ENCODE results near the gene KRT6A. TPM values are rescaled to one million over a fixed set of nuclear protein-coding genes. Genes with fewer than 3 reads are reported as not detected.

KRT6A gene
- total and polyA plus RNA-seq, 2 donors (not counting 1 experiment from before 2014, with no cell fraction given), result not detected

- peaks cover 3% of the 10 kb centered on the region for H3K27me3 Mint-ChIP-seq
- no peaks in the 10 kb centered on the region for H3K36me3 ChIP-seq (replicated peaks in 1 of 2; ENCODE audit: control extremely low read depth in 1 of 2, control insufficient read depth in 1 of 2, extremely low read depth in 1 of 2, insufficient read depth in 2 of 2, low read length in 1 of 2)
- H3K4me3 ChIP-seq (ENCODE audit: control extremely low read depth in 1 of 5, extremely low read depth in 1 of 5, insufficient read depth in 1 of 5, low read depth in 2 of 5, low read length in 4 of 5), result no peak overlapping the region
- no peak overlapping the region for H3K9ac ChIP-seq (ENCODE audit: low read length)
- no peaks in the 10 kb centered on the region for H3K79me2 ChIP-seq (ENCODE audit: control insufficient read depth, insufficient read depth, low read length)
- intact Hi-C loops (cut with micrococcal nuclease), result no loop called here
- POLR2A ChIA-PET, result no interaction called here
- H3K4me1 ChIP-seq (ENCODE audit: control insufficient read depth in 2 of 2, insufficient read depth in 2 of 2, low read length in 2 of 2), result no peaks in the 10 kb centered on the region
- no peak for DNase-seq
- H3K9me3 ChIP-seq (ENCODE audit: control extremely low read depth in 1 of 3, control insufficient read depth in 2 of 3, insufficient read depth in 1 of 3, low read length in 2 of 3), result no peaks in the 10 kb centered on the region
- H3K27ac ChIP-seq (ENCODE audit: low read length in 2 of 2), result no peak overlapping the region
- H3K4me2 ChIP-seq (replicated peaks; ENCODE audit: low read depth, low read length, poor library complexity, severe bottlenecking), result no peak overlapping the region
- no peaks in the 10 kb centered on the region for H3K9me3 Mint-ChIP-seq (ENCODE audit: insufficient read depth)
- no peak for ATAC-seq (ENCODE audit: low read depth)
- no peak overlapping the region for H2AFZ ChIP-seq (ENCODE audit: insufficient read depth, low read depth, low read length, poor library complexity, severe bottlenecking)
- no peak for TF ChIP-seq CTCF (IDR thresholded peaks at IDR 0.05)
- no peak for TF ChIP-seq EZH2 (IDR thresholded peaks at IDR 0.05; ENCODE audit: borderline replicate concordance, insufficient read depth, low read depth, low read length, poor library complexity, severe bottlenecking)
- CTCF ChIA-PET, result no interaction called here
- 84% methylated on average over 9 of the region's 10 CpGs for WGBS (ENCODE audit: insufficient coverage)
- no peaks in the 10 kb centered on the region for H3K27me3 ChIP-seq (replicated peaks in 1 of 4; ENCODE audit: control extremely low read depth in 1 of 4, control insufficient read depth in 3 of 4, insufficient read depth in 4 of 4, low read length in 3 of 4)
- H4K20me1 ChIP-seq (ENCODE audit: control insufficient read depth, insufficient read depth, low read length, poor library complexity, severe bottlenecking), result no peaks in the 10 kb centered on the region
- no peak overlapping the region for H3K27ac Mint-ChIP-seq
- no peak overlapping the region for H3K4me3 Mint-ChIP-seq
- no peaks in the 10 kb centered on the region for H3K4me1 Mint-ChIP-seq
Observed at GRCh38 chr12:52521568-52522266, 28.7 kb upstream of the KRT6A start.

GRCh38 chr12:52521175-52521567, 28.1 kb upstream of the KRT6A start:
- no peaks in the 10 kb centered on the region for H3K27me3 ChIP-seq (replicated peaks in 1 of 4; ENCODE audit: control extremely low read depth in 1 of 4, control insufficient read depth in 3 of 4, insufficient read depth in 4 of 4, low read length in 3 of 4)
- DNase-seq (no peak), ATAC-seq (ENCODE audit: low read depth) (no peak)
- H3K4me2 ChIP-seq (replicated peaks; ENCODE audit: low read depth, low read length, poor library complexity, severe bottlenecking), result no peak overlapping the region
- H3K9ac ChIP-seq (ENCODE audit: low read length), result no peak overlapping the region
- Mint-ChIP-seq H3K27me3 (peaks cover 3% of the 10 kb centered on the region), H3K4me3 (no peak overlapping the region), H3K4me1 (no peaks in the 10 kb centered on the region), H3K9me3 (ENCODE audit: insufficient read depth) (no peaks in the 10 kb centered on the region), H3K27ac (no peak overlapping the region)
- H4K20me1 ChIP-seq (ENCODE audit: control insufficient read depth, insufficient read depth, low read length, poor library complexity, severe bottlenecking), result no peaks in the 10 kb centered on the region
- 92% methylated on average over 8 of the region's 10 CpGs for WGBS (ENCODE audit: insufficient coverage)
- ChIA-PET CTCF (no interaction called here), POLR2A (no interaction called here)
- no peaks in the 10 kb centered on the region for H3K36me3 ChIP-seq (replicated peaks in 1 of 2; ENCODE audit: control extremely low read depth in 1 of 2, control insufficient read depth in 1 of 2, extremely low read depth in 1 of 2, insufficient read depth in 2 of 2, low read length in 1 of 2)
- H3K27ac ChIP-seq (ENCODE audit: low read length in 2 of 2), result no peak overlapping the region
- no peaks in the 10 kb centered on the region for H3K9me3 ChIP-seq (ENCODE audit: control extremely low read depth in 1 of 3, control insufficient read depth in 2 of 3, insufficient read depth in 1 of 3, low read length in 2 of 3)
- TF ChIP-seq CTCF (IDR thresholded peaks at IDR 0.05), result no peak
- TF ChIP-seq EZH2 (IDR thresholded peaks at IDR 0.05; ENCODE audit: borderline replicate concordance, insufficient read depth, low read depth, low read length, poor library complexity, severe bottlenecking), result no peak
- intact Hi-C loops (cut with micrococcal nuclease), result no loop called here
- no peak overlapping the region for H2AFZ ChIP-seq (ENCODE audit: insufficient read depth, low read depth, low read length, poor library complexity, severe bottlenecking)
- no peaks in the 10 kb centered on the region for H3K4me1 ChIP-seq (ENCODE audit: control insufficient read depth in 2 of 2, insufficient read depth in 2 of 2, low read length in 2 of 2)
- no peak overlapping the region for H3K4me3 ChIP-seq (ENCODE audit: control extremely low read depth in 1 of 5, extremely low read depth in 1 of 5, insufficient read depth in 1 of 5, low read depth in 2 of 5, low read length in 4 of 5)
- H3K79me2 ChIP-seq (ENCODE audit: control insufficient read depth, insufficient read depth, low read length), result no peaks in the 10 kb centered on the region

Data from B cell (primary cell).